Esophagus squamous epithelium (tissue), 5 donors: ENCODE measurements around the gene KCNJ11. TPM values are rescaled to one million over a fixed set of nuclear protein-coding genes. Genes with fewer than 3 reads are reported as not detected.

Experiments
- DNase-seq: peaks from one replicate; lab custom pipeline; 2025; lab: John Stamatoyannopoulos, UW
- H3K27ac ChIP-seq, 4 donors: fragments of 200-600 bp; sonication (generic); one replicate each; pipeline ENCODE4 v1.5.1; 2016 to 2019; ENCODE audit warnings: mild to moderate bottlenecking in 1 of 4
- H3K27me3 ChIP-seq, 4 donors: fragments of 200-600 bp; sonication (generic); 1 replicate in 3 of 4; 2 replicates in 1 of 4; pipeline versions ENCODE4 v1.5.1 to v1.6.0; 2017 to 2021; ENCODE audit warnings: antibody characterized with exemption in 1 of 4
- H3K36me3 ChIP-seq, 3 donors: fragments of 200-600 bp; sonication (generic); one replicate each; pipeline ENCODE4 v1.5.1; 2016 to 2019
- H3K4me1 ChIP-seq, 3 donors: fragments of 200-600 bp; sonication (generic); one replicate each; pipeline ENCODE4 v1.5.1; 2017 to 2019
- H3K4me3 ChIP-seq, 4 donors: fragments of 200-600 bp; sonication (generic); 1 replicate in 3 of 4; 2 replicates in 1 of 4; pipeline ENCODE4 v1.5.1; 2016 to 2019; ENCODE audit warnings: mild to moderate bottlenecking in 2 of 4, moderate library complexity in 1 of 4
- H3K9me3 ChIP-seq, 3 donors: fragments of 200-600 bp; sonication (generic); one replicate each; pipeline ENCODE4 v1.5.1; 2016 to 2019
- CTCF ChIP-seq, 6 experiments: fragments of 450-650 bp in 4 of 6; fragments of 200-600 bp in 2 of 6; sonication (generic) in 2 of 6; IDR thresholded peaks; one replicate each; pipeline ENCODE4 v1.5.1; 2016 to 2019; ENCODE audit warnings: antibody characterized with exemption in 6 of 6, mild to moderate bottlenecking in 4 of 6, moderate library complexity in 4 of 6
- POLR2A ChIP-seq, 4 donors: fragments of 450-650 bp; IDR thresholded peaks; one replicate each; pipeline ENCODE4 v1.6.1; 2017; ENCODE audit warnings: antibody characterized with exemption in 4 of 4, mild to moderate bottlenecking in 4 of 4, moderate library complexity in 3 of 4
- whole genome bisulfite sequencing, 2 donors: methylation state at CpG; one replicate each; pipeline ENCODE4 v1.1.5; 2018; 5-methylcytosine and 5-hydroxymethylcytosine counted together
- intact Hi-C: fragments of 100-400 bp; cut with DNase I; formaldehyde crosslinking; loops from one replicate; pipeline ENCODE4 v1.15.0; 2022
- total RNA-seq, 4 donors: library from RNA; depleted of rRNA; stranded (reverse); fragments of >200 nt; gene quantifications; one replicate each; pipeline ENCODE4 v1.1.0, GENCODE V29; 2016
- donor health status: DM: yes; HTN: yes; CAD: no.

The KCNJ11 gene
- total RNA-seq, 4 donors from 2014 or later: 1.0 to 1.6 (median 1.3) TPM

DNA sequence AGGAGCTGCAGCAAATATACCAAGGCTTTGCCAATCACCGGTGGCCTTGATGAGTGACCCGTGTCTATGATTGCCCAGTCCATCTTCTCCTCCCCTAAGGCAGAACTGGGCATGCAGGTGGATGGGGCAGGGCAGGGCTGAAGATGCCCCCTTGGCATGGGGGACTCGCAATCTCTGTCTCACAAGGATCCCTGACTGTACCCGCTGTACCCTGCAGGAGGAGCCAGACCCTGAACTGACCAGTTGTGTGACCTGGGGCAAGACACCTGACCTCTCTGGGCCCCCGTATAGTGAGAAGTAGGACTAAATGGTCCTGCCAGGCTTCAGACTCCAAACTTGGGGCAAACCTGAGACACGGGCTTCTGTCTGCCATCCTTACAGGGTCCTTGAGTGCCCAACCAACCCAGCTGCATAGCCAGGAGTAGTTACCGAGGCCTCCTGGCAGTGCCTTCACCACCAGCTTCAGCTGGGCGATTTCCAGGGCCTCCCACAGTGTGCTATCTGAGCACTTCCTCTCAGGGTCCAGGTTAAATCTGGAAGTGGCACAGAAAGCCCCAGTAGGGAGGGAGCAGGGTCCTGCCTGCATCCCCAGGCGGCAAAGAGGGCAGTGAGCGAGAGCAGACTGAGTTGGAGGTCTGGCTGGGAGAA, 6.4 kb upstream of the KCNJ11 start:
- H3K27ac ChIP-seq: no peak overlapping the region
- intact Hi-C loops: no loop called here
- H3K4me3 ChIP-seq: no peak overlapping the region
- 56 to 93% methylated on average over 2 to 4 of the region's 10 CpGs for WGBS, 2 donors
- H3K27me3 ChIP-seq: no peaks in the 10 kb centered on the region
- TF ChIP-seq CTCF (IDR thresholded peaks at IDR 0.05): no peak
- H3K9me3 ChIP-seq: no peaks in the 10 kb centered on the region
- H3K36me3 ChIP-seq: no peaks in the 10 kb centered on the region
- peaks cover 0 to 2% (median 0%) of the 10 kb centered on the region in 3 donors for H3K4me1 ChIP-seq
- no peak for DNase-seq

DNA sequence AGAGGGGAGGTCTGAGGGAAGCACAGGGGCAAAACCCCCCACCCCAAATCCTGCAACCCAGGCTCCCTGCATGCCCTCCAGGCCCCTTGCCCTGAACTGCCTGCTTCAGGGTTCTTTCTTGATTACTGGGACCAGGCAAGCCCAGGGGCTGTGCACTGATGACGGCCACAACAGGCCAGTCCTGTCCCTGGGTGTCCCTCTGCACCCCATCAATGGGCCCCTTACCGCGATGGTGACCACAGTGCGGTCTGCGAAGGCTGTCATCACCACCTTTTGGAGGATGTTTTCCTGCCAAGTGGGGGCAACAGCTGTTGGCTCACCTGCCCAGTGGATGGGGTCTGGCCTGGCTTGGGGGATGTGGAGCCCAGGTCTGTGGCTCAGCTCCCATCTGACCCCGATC, 5.0 kb upstream of the KCNJ11 start:
- intact Hi-C loops: no loop called here
- DNase-seq: no peak
- no peak overlapping the region for H3K27ac ChIP-seq
- H3K4me3 ChIP-seq: no peak overlapping the region
- no peaks in the 10 kb centered on the region for H3K9me3 ChIP-seq
- peaks cover 3 to 15% (median 8%) of the 10 kb centered on the region in 3 donors for H3K4me1 ChIP-seq
- no peaks in the 10 kb centered on the region for H3K36me3 ChIP-seq
- 90 to 94% methylated on average over 2 to 5 of the region's 6 CpGs for WGBS, 2 donors
- peaks cover 0 to 2% (median 0%) of the 10 kb centered on the region in 4 donors for H3K27me3 ChIP-seq
- TF ChIP-seq POLR2A (IDR thresholded peaks at IDR 0.05) (no peak), CTCF (IDR thresholded peaks at IDR 0.05) (no peak)

- Histone ChIP-seq H3K36me3 (no peaks in the 10 kb centered on the region), H3K9me3 (no peaks in the 10 kb centered on the region), H3K27ac (no peak overlapping the region), H3K27me3 (peaks cover 0 to 8% (median 0%) of the 10 kb centered on the region in 4 donors), H3K4me3 (no peak overlapping the region), H3K4me1 (peaks cover 4 to 19% (median 9%) of the 10 kb centered on the region in 3 donors)
- WGBS, 2 donors: 58 to 72% methylated on average over 4 to 6 of the region's 14 CpGs
- TF ChIP-seq POLR2A (IDR thresholded peaks at IDR 0.05) (no peak), CTCF (IDR thresholded peaks at IDR 0.05) (no peak)
- intact Hi-C loops: no loop called here
- DNase-seq: no peak
These were observed 4.4 kb upstream of the KCNJ11 start for GRCh38 chr11:17392872-17393271.

DNA sequence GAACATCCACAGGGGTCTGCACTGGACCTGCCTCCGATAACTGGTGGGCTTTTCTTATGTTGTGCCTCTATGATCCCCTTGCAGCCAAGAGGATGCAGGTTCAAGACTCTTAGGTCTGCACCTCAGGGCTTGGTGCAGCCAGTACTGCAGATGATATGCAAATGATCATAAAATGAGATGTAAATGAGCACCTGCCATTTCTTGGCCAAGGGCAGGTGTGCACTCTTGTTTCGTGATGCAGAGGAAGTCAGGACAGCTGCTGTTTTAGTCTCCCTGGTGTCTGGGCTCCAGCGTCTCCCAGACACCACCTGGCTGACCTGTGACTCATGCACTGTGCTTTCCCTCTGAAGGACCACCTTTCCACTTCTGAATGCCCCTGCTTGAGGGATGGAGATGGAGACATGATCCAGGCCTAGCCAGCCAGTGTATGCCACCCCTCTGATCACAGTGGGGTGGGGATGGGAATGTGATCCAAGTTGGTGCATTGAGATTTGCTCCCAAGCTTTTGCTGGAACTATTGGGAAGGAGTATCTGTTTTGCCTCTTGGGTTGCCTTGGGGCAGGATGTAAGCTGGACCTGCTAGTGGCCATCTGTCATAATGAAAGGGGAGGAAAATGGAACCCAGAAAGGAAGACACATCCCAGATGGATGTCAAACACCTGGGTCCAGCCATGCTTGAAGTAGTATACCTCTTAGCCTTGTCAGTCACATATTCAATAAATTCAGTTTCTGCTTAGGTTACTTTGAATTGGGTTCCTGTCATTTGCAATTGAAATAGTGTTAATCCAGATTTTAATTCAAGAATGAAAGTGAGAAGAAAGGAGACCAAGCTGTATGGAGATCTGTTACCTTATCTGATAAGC, 3.3 kb upstream of the KCNJ11 start:
- no peaks in the 10 kb centered on the region for H3K36me3 ChIP-seq
- peaks cover 0 to 20% (median 0%) of the 10 kb centered on the region in 4 donors for H3K27me3 ChIP-seq
- no peak overlapping the region for H3K27ac ChIP-seq
- 57 to 80% methylated on average over 3 of the region's 3 CpGs for WGBS, 2 donors
- H3K4me1 ChIP-seq: peaks cover 4 to 19% (median 9%) of the 10 kb centered on the region in 3 donors
- intact Hi-C loops: no loop called here
- no peak for DNase-seq
- no peaks in the 10 kb centered on the region for H3K9me3 ChIP-seq
- TF ChIP-seq POLR2A (IDR thresholded peaks at IDR 0.05) (no peak), CTCF (IDR thresholded peaks at IDR 0.05) (no peak)
- no peak overlapping the region for H3K4me3 ChIP-seq
